PFSK-1 (cell line): ENCODE measurements around the gene CASK.

Experiments used
- FOXP2 ChIP-seq: optimal IDR thresholded peaks from 2 replicates; pipeline ENCODE3; 2011; ENCODE audit warnings: borderline replicate concordance, control low read depth, inconsistent platforms; ENCODE audit not compliant: insufficient read depth; ENCODE audit errors: extremely low read length, extremely low read depth
- POLR2AphosphoS5 ChIP-seq: IDR thresholded peaks from 2 replicates; pipeline ENCODE4 v1.6.1; 2012; ENCODE audit warnings: low read depth, mild to moderate bottlenecking, control low read depth, low read length, moderate library complexity
- SIN3A ChIP-seq: IDR thresholded peaks from 2 replicates; pipeline ENCODE4 v1.6.1; 2012; ENCODE audit warnings: mild to moderate bottlenecking, low read length, moderate library complexity, borderline replicate concordance; ENCODE audit not compliant: insufficient read depth
- TAF1 ChIP-seq: IDR thresholded peaks from 2 replicates; pipeline ENCODE4 v1.6.1; 2012; ENCODE audit warnings: low read length, control low read depth, borderline replicate concordance; ENCODE audit not compliant: insufficient read depth
- TF ChIP-seq, protein P1 (sequence below), 2 experiments: IDR thresholded peaks; 2 replicates each; pipeline versions ENCODE4 v1.6.1 to v1.8.0; 2011 to 2012; ENCODE audit warnings: low read depth in 2 of 2, low read length in 2 of 2, control low read depth in 1 of 2, inconsistent platforms in 1 of 2, mild to moderate bottlenecking in 1 of 2, moderate library complexity in 1 of 2; ENCODE audit not compliant: insufficient read depth in 1 of 2

DNA sequence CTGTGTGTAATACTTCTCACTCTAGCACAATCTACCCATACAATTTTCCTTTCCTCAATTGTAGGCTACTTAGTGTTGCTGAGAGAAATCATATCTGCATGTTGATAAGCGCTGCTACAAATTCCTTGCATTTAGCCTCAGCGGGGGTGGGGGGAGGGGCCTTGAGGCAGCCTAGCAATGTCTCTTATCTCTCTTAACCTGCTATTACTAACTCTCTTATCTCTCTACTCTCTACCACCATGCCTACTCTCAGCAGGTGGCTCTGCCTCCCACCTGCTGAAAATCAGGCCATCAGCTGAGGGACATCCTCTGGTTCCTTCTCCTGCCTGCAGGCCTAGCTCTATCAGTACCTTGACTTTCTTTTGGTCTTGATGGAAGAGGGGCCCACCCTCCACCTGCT, 100.5 kb downstream of the CASK start:
- no peak for TF ChIP-seq POLR2AphosphoS5
- TF ChIP-seq SIN3A, result no peak
- no peak for TF ChIP-seq TAF1
- TF ChIP-seq, protein P1, sequence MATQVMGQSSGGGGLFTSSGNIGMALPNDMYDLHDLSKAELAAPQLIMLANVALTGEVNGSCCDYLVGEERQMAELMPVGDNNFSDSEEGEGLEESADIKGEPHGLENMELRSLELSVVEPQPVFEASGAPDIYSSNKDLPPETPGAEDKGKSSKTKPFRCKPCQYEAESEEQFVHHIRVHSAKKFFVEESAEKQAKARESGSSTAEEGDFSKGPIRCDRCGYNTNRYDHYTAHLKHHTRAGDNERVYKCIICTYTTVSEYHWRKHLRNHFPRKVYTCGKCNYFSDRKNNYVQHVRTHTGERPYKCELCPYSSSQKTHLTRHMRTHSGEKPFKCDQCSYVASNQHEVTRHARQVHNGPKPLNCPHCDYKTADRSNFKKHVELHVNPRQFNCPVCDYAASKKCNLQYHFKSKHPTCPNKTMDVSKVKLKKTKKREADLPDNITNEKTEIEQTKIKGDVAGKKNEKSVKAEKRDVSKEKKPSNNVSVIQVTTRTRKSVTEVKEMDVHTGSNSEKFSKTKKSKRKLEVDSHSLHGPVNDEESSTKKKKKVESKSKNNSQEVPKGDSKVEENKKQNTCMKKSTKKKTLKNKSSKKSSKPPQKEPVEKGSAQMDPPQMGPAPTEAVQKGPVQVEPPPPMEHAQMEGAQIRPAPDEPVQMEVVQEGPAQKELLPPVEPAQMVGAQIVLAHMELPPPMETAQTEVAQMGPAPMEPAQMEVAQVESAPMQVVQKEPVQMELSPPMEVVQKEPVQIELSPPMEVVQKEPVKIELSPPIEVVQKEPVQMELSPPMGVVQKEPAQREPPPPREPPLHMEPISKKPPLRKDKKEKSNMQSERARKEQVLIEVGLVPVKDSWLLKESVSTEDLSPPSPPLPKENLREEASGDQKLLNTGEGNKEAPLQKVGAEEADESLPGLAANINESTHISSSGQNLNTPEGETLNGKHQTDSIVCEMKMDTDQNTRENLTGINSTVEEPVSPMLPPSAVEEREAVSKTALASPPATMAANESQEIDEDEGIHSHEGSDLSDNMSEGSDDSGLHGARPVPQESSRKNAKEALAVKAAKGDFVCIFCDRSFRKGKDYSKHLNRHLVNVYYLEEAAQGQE (IDR thresholded peaks at IDR 0.05; ENCODE audit: insufficient read depth in 1 of 2, low read depth in 2 of 2, low read length in 2 of 2), result no peak
- TF ChIP-seq FOXP2, result no peak
